Measurements from ENCODE around the gene SCN9A.

Gene SCN9A

DNA sequence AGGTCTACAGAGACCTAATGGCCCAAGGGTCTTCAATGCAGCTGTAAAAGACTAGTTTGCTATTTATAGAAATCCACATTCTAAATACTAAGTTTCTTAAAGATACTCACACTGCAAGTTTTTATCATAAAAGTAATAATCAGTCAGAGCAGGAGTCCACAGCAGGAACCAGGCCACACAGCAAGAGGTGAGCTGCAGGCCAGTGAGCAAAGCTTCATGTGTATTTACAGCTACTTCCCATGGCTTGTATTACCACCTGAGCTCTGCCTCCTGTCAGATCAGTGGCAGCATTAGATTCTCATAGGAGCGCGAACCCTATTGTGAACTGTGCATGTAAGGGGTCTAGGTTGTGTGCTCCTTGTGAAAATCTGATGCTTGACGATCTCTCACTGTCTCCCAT is 6.7 kb upstream of the SCN9A start:
- Mint-ChIP-seq H3K4me1 (no peaks in the 10 kb centered on the region), H3K27ac (no peak overlapping the region), H3K4me3 (no peak overlapping the region), H3K9me3 (no peaks in the 10 kb centered on the region), H3K27me3 (ENCODE audit: low read depth) (peaks cover 19% of the 10 kb centered on the region), H3K36me3 (ENCODE audit: low read depth) (no peaks in the 10 kb centered on the region)
- TF ChIP-seq, protein P1, sequence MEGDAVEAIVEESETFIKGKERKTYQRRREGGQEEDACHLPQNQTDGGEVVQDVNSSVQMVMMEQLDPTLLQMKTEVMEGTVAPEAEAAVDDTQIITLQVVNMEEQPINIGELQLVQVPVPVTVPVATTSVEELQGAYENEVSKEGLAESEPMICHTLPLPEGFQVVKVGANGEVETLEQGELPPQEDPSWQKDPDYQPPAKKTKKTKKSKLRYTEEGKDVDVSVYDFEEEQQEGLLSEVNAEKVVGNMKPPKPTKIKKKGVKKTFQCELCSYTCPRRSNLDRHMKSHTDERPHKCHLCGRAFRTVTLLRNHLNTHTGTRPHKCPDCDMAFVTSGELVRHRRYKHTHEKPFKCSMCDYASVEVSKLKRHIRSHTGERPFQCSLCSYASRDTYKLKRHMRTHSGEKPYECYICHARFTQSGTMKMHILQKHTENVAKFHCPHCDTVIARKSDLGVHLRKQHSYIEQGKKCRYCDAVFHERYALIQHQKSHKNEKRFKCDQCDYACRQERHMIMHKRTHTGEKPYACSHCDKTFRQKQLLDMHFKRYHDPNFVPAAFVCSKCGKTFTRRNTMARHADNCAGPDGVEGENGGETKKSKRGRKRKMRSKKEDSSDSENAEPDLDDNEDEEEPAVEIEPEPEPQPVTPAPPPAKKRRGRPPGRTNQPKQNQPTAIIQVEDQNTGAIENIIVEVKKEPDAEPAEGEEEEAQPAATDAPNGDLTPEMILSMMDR (IDR thresholded peaks at IDR 0.05; ENCODE audit: unreplicated experiment in 3 of 3): no peak

DNA sequence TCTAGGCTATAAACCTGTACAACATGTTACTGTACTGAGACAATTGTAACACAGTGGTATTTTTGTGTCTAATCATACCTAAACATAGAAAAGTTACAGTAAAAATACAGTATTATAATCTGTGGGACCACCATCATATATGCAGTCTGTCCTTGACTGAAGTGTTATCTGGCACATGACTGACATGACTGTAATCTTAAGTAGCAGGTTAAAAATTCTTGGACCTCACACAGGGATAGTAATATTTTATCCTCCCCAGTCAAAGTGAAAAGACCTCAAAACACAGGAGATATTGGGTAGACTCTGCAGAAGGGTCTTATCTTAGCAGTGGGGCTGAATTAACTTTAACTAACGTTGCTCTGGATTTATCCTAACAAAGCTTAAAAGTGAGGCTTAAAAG is 4.9 kb upstream of the SCN9A start:
- TF ChIP-seq, protein P1 (IDR thresholded peaks at IDR 0.05; ENCODE audit: unreplicated experiment in 3 of 3): no peak
- Mint-ChIP-seq H3K36me3 (ENCODE audit: low read depth) (no peaks in the 10 kb centered on the region), H3K27me3 (ENCODE audit: low read depth) (peaks cover 37% of the 10 kb centered on the region), H3K4me1 (peaks cover under 1% of the 10 kb centered on the region), H3K4me3 (no peak overlapping the region), H3K27ac (no peak overlapping the region), H3K9me3 (no peaks in the 10 kb centered on the region)

DNA sequence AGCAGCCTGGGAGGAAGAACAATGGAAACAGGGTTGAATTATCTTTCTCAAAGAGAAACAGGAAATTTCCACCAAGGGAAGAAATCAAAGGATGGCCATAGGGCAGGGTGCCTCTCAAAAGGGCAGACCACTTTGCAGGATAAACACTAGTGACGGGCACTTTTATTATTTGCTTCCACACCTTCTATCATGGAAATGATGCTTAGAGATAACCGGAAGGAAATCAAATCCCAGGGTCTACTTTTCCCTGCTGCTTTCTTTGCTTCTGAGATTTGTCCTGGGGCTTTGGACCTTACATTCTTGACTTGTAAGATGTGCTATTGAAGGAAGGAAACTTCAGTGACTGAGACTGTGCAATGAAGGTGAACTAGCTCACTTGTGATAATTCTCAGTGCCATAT is 1.1 kb upstream of the SCN9A start:
- Mint-ChIP-seq H3K9me3 (no peaks in the 10 kb centered on the region), H3K27me3 (ENCODE audit: low read depth) (peaks cover 54% of the 10 kb centered on the region), H3K36me3 (ENCODE audit: low read depth) (no peaks in the 10 kb centered on the region), H3K4me3 (peak overlapping the region; percentile 85 to 92 (median 89)), H3K4me1 (peaks cover 9% of the 10 kb centered on the region), H3K27ac (no peak overlapping the region)
- TF ChIP-seq, protein P1 (IDR thresholded peaks at IDR 0.05; ENCODE audit: unreplicated experiment in 3 of 3): no peak

DNA sequence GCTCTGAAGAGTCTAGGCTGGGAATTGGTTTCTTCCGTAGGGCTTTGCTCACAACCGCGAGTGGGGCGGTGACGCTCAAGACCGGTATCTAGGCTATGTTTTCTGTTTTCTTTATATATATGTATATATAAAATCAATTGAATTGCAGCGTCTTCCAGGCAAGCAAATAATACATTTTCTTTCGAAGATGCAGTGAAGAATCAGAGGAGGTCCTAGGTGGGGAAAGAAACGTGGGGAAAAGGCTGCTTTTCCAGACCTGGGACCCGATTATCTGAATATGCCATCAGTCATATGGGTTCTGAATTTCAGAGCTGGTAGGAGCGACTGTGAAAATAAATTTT is 714 bp upstream of the SCN9A start:
- Mint-ChIP-seq H3K36me3 (ENCODE audit: low read depth) (no peaks in the 10 kb centered on the region), H3K4me3 (peak overlapping the region; percentile 85 to 92 (median 89)), H3K27ac (peak overlapping the region in 1 of 3 experiments; percentile 52), H3K27me3 (ENCODE audit: low read depth) (peaks cover 54% of the 10 kb centered on the region), H3K4me1 (peaks cover 9% of the 10 kb centered on the region), H3K9me3 (no peaks in the 10 kb centered on the region)
- TF ChIP-seq, protein P1 (IDR thresholded peaks at IDR 0.05; ENCODE audit: unreplicated experiment in 3 of 3): no peak

DNA sequence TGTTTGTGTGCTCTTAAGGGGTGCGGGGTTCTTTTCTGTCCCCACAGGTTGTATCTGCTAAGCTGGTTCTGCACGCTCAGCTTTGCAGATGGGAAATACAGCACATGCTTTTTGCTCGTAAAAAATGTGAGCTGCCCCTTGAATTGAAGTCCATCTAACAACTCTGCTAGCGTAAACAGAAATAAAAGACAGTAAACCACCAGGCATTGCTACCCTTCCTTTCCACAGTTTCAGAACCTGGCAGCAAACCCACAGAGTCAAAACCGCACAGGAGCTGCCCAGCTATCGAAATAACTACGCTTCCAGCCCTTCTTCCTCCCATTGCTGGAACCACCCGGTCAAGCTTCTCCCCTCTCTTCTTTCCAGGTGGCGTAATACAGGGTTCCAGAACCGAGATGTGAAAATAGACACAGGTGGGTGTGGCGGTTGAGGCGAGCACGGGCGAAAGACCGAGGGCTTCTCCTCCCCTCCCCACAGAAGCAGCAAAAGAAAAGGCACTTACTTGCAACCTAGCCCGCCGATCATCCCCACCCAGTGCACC is 479 bp downstream of the SCN9A start:
- Mint-ChIP-seq H3K36me3 (ENCODE audit: low read depth) (no peaks in the 10 kb centered on the region), H3K27ac (peak overlapping the region in 2 of 3 experiments; percentile 17 to 45), H3K9me3 (no peaks in the 10 kb centered on the region), H3K4me3 (peak overlapping the region; percentile 84 to 89 (median 85)), H3K4me1 (peaks cover 9% of the 10 kb centered on the region), H3K27me3 (ENCODE audit: low read depth) (peaks cover 62% of the 10 kb centered on the region)
- TF ChIP-seq, protein P1 (IDR thresholded peaks at IDR 0.05; ENCODE audit: unreplicated experiment in 3 of 3): no peak

GRCh38 chr2:166373951-166374350 is 1.8 kb downstream of the SCN9A start:
- Mint-ChIP-seq H3K27ac (no peak overlapping the region), H3K9me3 (no peaks in the 10 kb centered on the region), H3K27me3 (ENCODE audit: low read depth) (peaks cover 57% of the 10 kb centered on the region), H3K4me1 (peaks cover 9% of the 10 kb centered on the region), H3K36me3 (ENCODE audit: low read depth) (no peaks in the 10 kb centered on the region), H3K4me3 (peak overlapping the region; percentile 47 to 69 (median 59))
- TF ChIP-seq, protein P1 (IDR thresholded peaks at IDR 0.05; ENCODE audit: unreplicated experiment in 3 of 3): no peak

Measured in nephron (organoid).